AG10803 (cell line): ENCODE measurements around the gene SLC18A2.

Source experiments
- DNase-seq: peaks from one replicate; pipeline ENCODE4 v3.0.0; 2010; ENCODE audit warnings: low read depth
- H3K4me3 ChIP-seq: 2 replicates; pipeline ENCODE4 v1.5.1; 2011; ENCODE audit warnings: mild to moderate bottlenecking, low read length, control low read depth
- CTCF ChIP-seq: conservative IDR thresholded peaks from 2 replicates; pipeline ENCODE4 v1.5.1; 2011; ENCODE audit warnings: mild to moderate bottlenecking, low read length, control low read depth, inconsistent platforms

The SLC18A2 gene

GRCh38 chr10:117255835-117256460 lies 15.0 kb downstream of the SLC18A2 start:
- no peak for TF ChIP-seq CTCF
- no peak overlapping the region for H3K4me3 ChIP-seq
- no peak for DNase-seq

- no peak for TF ChIP-seq CTCF
- no peak overlapping the region for H3K4me3 ChIP-seq
- no peak for DNase-seq
Observed at GRCh38 chr10:117256910-117257309, 16.0 kb downstream of the SLC18A2 start.

GRCh38 chr10:117257721-117258120 lies 16.8 kb downstream of the SLC18A2 start:
- DNase-seq: no peak
- no peak for TF ChIP-seq CTCF
- no peak overlapping the region for H3K4me3 ChIP-seq

GRCh38 chr10:117259279-117259678 lies 18.4 kb downstream of the SLC18A2 start:
- no peak for TF ChIP-seq CTCF
- no peak overlapping the region for H3K4me3 ChIP-seq
- no peak for DNase-seq

- no peak for DNase-seq
- H3K4me3 ChIP-seq: no peak overlapping the region
- TF ChIP-seq CTCF: no peak
Observed at GRCh38 chr10:117260084-117260483, 19.2 kb downstream of the SLC18A2 start.

- no peak for TF ChIP-seq CTCF
- DNase-seq: no peak
- no peak overlapping the region for H3K4me3 ChIP-seq
Observed at GRCh38 chr10:117261501-117261900, 20.6 kb downstream of the SLC18A2 start.

GRCh38 chr10:117262291-117262902 lies 21.5 kb downstream of the SLC18A2 start:
- no peak overlapping the region for H3K4me3 ChIP-seq
- no peak for DNase-seq
- TF ChIP-seq CTCF: no peak
